GM19328 (cell line): ENCODE data around the gene TREML4.
"Not testable (repeated sequence)": the region's sequence is repeated elsewhere in the genome, so short reads cannot be mapped to it uniquely, and the experiment has no call there.

Experiments used
- ATAC-seq: cut with Tn5 transposase; IDR thresholded peaks from one replicate; pipeline ENCODE4 v1.9.1; 2021; ENCODE audit warnings: mild to moderate bottlenecking, moderate library complexity; ENCODE audit not compliant: unreplicated experiment

The TREML4 gene

GRCh38 chr6:41201764-41202173, 26.4 kb upstream of the TREML4 start:
- no peak for ATAC-seq

GRCh38 chr6:41204156-41204555, 24.0 kb upstream of the TREML4 start:
- ATAC-seq = no peak

GRCh38 chr6:41208439-41209106, 19.6 kb upstream of the TREML4 start:
- ATAC-seq = no peak

- no peak for ATAC-seq
Observed at GRCh38 chr6:41209547-41210320, 18.4 kb upstream of the TREML4 start.

- no peak for ATAC-seq
Observed at GRCh38 chr6:41214559-41215238, 13.4 kb upstream of the TREML4 start.

GRCh38 chr6:41215777-41216176, 12.4 kb upstream of the TREML4 start:
- ATAC-seq = no peak

- ATAC-seq = no peak
Observed at GRCh38 chr6:41216616-41217015, 11.5 kb upstream of the TREML4 start.

GRCh38 chr6:41222045-41222444, 6.1 kb upstream of the TREML4 start:
- no peak for ATAC-seq

GRCh38 chr6:41222513-41222912, 5.6 kb upstream of the TREML4 start:
- ATAC-seq = no peak

- no peak for ATAC-seq
Observed at GRCh38 chr6:41224800-41225199, 3.3 kb upstream of the TREML4 start.

- no peak for ATAC-seq
Observed at GRCh38 chr6:41226752-41227151, 1.4 kb upstream of the TREML4 start.

- ATAC-seq = no peak
Observed at GRCh38 chr6:41228616-41229015, 467 bp downstream of the TREML4 start.

GRCh38 chr6:41229721-41230120, 1.6 kb downstream of the TREML4 start:
- no peak for ATAC-seq

- ATAC-seq = no peak
Observed at GRCh38 chr6:41231246-41231645, 3.1 kb downstream of the TREML4 start.

GRCh38 chr6:41232667-41233066, 4.5 kb downstream of the TREML4 start:
- no peak for ATAC-seq

GRCh38 chr6:41236276-41236675, 8.1 kb downstream of the TREML4 start:
- no peak for ATAC-seq

GRCh38 chr6:41237128-41237527, 9.0 kb downstream of the TREML4 start:
- no peak for ATAC-seq

GRCh38 chr6:41239467-41240159, 11.5 kb downstream of the TREML4 start:
- no peak for ATAC-seq

- not testable (repeated sequence) for ATAC-seq
Observed at GRCh38 chr6:41246529-41246928, 18.4 kb downstream of the TREML4 start.

GRCh38 chr6:41247288-41247865, 19.2 kb downstream of the TREML4 start:
- no peak for ATAC-seq
